HEK293 (cell line): ENCODE data around the gene BTN2A1.

Experiments
- CTCF ChIA-PET: fragments of 350-600 bp; formaldehyde crosslinking; extraction: SDS; loops from one replicate; lab custom pipeline; 2021; ENCODE audit warnings: antibody characterized with exemption; lab: Yijun Ruan, JAX
- POLR2A ChIA-PET: fragments of 300-600 bp; formaldehyde crosslinking; extraction: SDS; loops from one replicate; lab custom pipeline; 2020; ENCODE audit warnings: antibody characterized with exemption, inconsistent platforms; lab: Yijun Ruan, JAX
- H3K27ac ChIP-seq: fragments of 200-500 bp; sonication (Bioruptor generic); 2 replicates; pipeline ENCODE4 v1.5.1; 2014; ENCODE audit warnings: low read depth, low read length, control low read depth, inconsistent platforms; ENCODE audit errors: extremely low read depth
- H3K36me3 ChIP-seq, 2 experiments: fragments of 200-500 bp in 1 of 2; sonication (Bioruptor generic) in 1 of 2; 1 replicate in 1 of 2; 2 replicates in 1 of 2; pipeline ENCODE4 v1.5.1; 2014 to 2017; ENCODE audit warnings: inconsistent platforms in 2 of 2, low read length in 2 of 2; ENCODE audit not compliant: control insufficient read depth in 2 of 2, insufficient read depth in 1 of 2
- H3K4me1 ChIP-seq: fragments of 200-500 bp; sonication (Bioruptor generic); 2 replicates; pipeline ENCODE4 v1.5.1; 2014; ENCODE audit warnings: mild to moderate bottlenecking, low read length, inconsistent platforms; ENCODE audit not compliant: control insufficient read depth, insufficient read depth
- H3K4me3 ChIP-seq: 2 replicates; pipeline ENCODE4 v1.5.1; 2011; ENCODE audit warnings: low read depth, mild to moderate bottlenecking, control low read depth, low read length, moderate library complexity
- H3K9me3 ChIP-seq: fragments of 200-500 bp; sonication (Bioruptor generic); 2 replicates; pipeline ENCODE4 v1.5.1; 2014; ENCODE audit warnings: low read depth, low read length, inconsistent platforms; ENCODE audit not compliant: control insufficient read depth, insufficient read depth
- BCL11A ChIP-seq: fragments of 450-650 bp; formaldehyde crosslinking; IDR thresholded peaks from 2 replicates; pipeline ENCODE4 v1.5.1; 2016; ENCODE audit warnings: low read depth, missing biosample characterization, missing genetic modification characterization
- HOXA7 ChIP-seq: sonication (generic); formaldehyde crosslinking; IDR thresholded peaks from 2 replicates; pipeline ENCODE4 v1.8.1; 2022; ENCODE audit warnings: missing genetic modification reagents, borderline replicate concordance
- OVOL3 ChIP-seq: fragments of 450-650 bp; formaldehyde crosslinking; IDR thresholded peaks from 2 replicates; pipeline ENCODE4 v1.5.1; 2016; ENCODE audit warnings: missing biosample characterization, missing genetic modification characterization
- PRDM1 ChIP-seq: fragments of 450-650 bp; formaldehyde crosslinking; IDR thresholded peaks from 2 replicates; pipeline ENCODE4; 2016; ENCODE audit warnings: missing biosample characterization, missing genetic modification characterization
- SALL2 ChIP-seq: fragments of 450-650 bp; formaldehyde crosslinking; IDR thresholded peaks from 2 replicates; pipeline ENCODE4 v1.5.0; 2017; ENCODE audit warnings: missing biosample characterization, mild to moderate bottlenecking, missing genetic modification characterization, borderline replicate concordance
- SP2 ChIP-seq: fragments of 450-650 bp; formaldehyde crosslinking; IDR thresholded peaks from 2 replicates; pipeline ENCODE4 v1.5.1; 2016; ENCODE audit warnings: missing biosample characterization, missing genetic modification characterization
- SP3 ChIP-seq: fragments of 450-650 bp; formaldehyde crosslinking; IDR thresholded peaks from 2 replicates; pipeline ENCODE4 v1.5.1; 2016; ENCODE audit warnings: missing biosample characterization, missing genetic modification characterization
- SP7 ChIP-seq: fragments of 450-650 bp; formaldehyde crosslinking; IDR thresholded peaks from 2 replicates; pipeline ENCODE4 v1.5.1; 2016; ENCODE audit warnings: missing biosample characterization, missing genetic modification characterization
- ZBTB17 ChIP-seq: fragments of 450-650 bp; formaldehyde crosslinking; IDR thresholded peaks from 2 replicates; pipeline ENCODE4 v1.5.1; 2016; ENCODE audit warnings: missing biosample characterization, missing genetic modification characterization
- ZBTB20 ChIP-seq: fragments of 450-650 bp; formaldehyde crosslinking; IDR thresholded peaks from 2 replicates; pipeline ENCODE4 v1.5.1; 2016; ENCODE audit warnings: missing biosample characterization, missing genetic modification characterization
- ZBTB48 ChIP-seq: fragments of 450-650 bp; formaldehyde crosslinking; IDR thresholded peaks from 2 replicates; pipeline ENCODE4 v1.5.1; 2016; ENCODE audit warnings: missing biosample characterization, missing genetic modification characterization
- ZFHX2 ChIP-seq: fragments of 450-650 bp; formaldehyde crosslinking; conservative IDR thresholded peaks from 2 replicates; pipeline ENCODE4 v1.5.1; 2016; ENCODE audit warnings: missing biosample characterization, missing genetic modification characterization
- ZNF133 ChIP-seq: fragments of 450-650 bp; formaldehyde crosslinking; IDR thresholded peaks from 2 replicates; pipeline ENCODE4 v1.5.1; 2016; ENCODE audit warnings: missing biosample characterization, missing genetic modification characterization
- ZNF174 ChIP-seq: fragments of 450-650 bp; formaldehyde crosslinking; IDR thresholded peaks from 2 replicates; pipeline ENCODE4 v1.5.0; 2017; ENCODE audit warnings: missing biosample characterization, mild to moderate bottlenecking, missing genetic modification characterization
- ZNF221 ChIP-seq: fragments of 450-650 bp; formaldehyde crosslinking; IDR thresholded peaks from 2 replicates; pipeline ENCODE4 v1.5.1; 2017; ENCODE audit warnings: missing biosample characterization, missing genetic modification characterization, borderline replicate concordance
- ZNF274 ChIP-seq, 2 experiments: fragments of 200-500 bp in 1 of 2; fragments of 450-650 bp in 1 of 2; sonication (Bioruptor generic) in 1 of 2; formaldehyde crosslinking in 1 of 2; IDR thresholded peaks; 2 replicates each; pipeline versions ENCODE4 v1.5.1 to v1.6.1; 2014 to 2016; ENCODE audit warnings: borderline replicate concordance in 1 of 2, inconsistent platforms in 1 of 2, low read length in 1 of 2, missing biosample characterization in 1 of 2, missing genetic modification characterization in 1 of 2
- ZNF366 ChIP-seq: fragments of 450-650 bp; formaldehyde crosslinking; conservative IDR thresholded peaks from 2 replicates; pipeline ENCODE4 v1.5.1; 2016; ENCODE audit warnings: missing biosample characterization, missing genetic modification characterization
- ZNF426 ChIP-seq: fragments of 450-650 bp; formaldehyde crosslinking; IDR thresholded peaks from 2 replicates; pipeline ENCODE4 v1.5.1; 2017; ENCODE audit warnings: missing biosample characterization, missing genetic modification characterization, mild to moderate bottlenecking, inconsistent platforms, moderate library complexity
- ZNF473 ChIP-seq: fragments of 450-650 bp; formaldehyde crosslinking; IDR thresholded peaks from 2 replicates; pipeline ENCODE4 v1.5.1; 2017; ENCODE audit warnings: missing biosample characterization, missing genetic modification characterization
- ZNF585B ChIP-seq: fragments of 450-650 bp; formaldehyde crosslinking; IDR thresholded peaks from 2 replicates; pipeline ENCODE4 v1.5.1; 2016; ENCODE audit warnings: missing biosample characterization, missing genetic modification characterization
- ZNF610 ChIP-seq: fragments of 450-650 bp; formaldehyde crosslinking; IDR thresholded peaks from 2 replicates; pipeline ENCODE4 v1.5.1; 2016; ENCODE audit warnings: missing biosample characterization, missing genetic modification characterization, borderline replicate concordance
- ZNF621 ChIP-seq: fragments of 450-650 bp; formaldehyde crosslinking; IDR thresholded peaks from 2 replicates; pipeline ENCODE4 v1.5.1; 2017; ENCODE audit warnings: missing biosample characterization, missing genetic modification characterization
- ZNF626 ChIP-seq: fragments of 450-650 bp; sonication (Bioruptor Pico); formaldehyde crosslinking; IDR thresholded peaks from 2 replicates; pipeline ENCODE4 v1.5.1; 2018; ENCODE audit warnings: missing biosample characterization, missing genetic modification characterization, inconsistent platforms
- ZNF654 ChIP-seq: fragments of 450-650 bp; formaldehyde crosslinking; IDR thresholded peaks from 2 replicates; pipeline ENCODE4 v1.5.1; 2016; ENCODE audit warnings: low read depth, missing biosample characterization, missing genetic modification characterization
- ZNF660 ChIP-seq: fragments of 450-650 bp; IDR thresholded peaks from 2 replicates; pipeline ENCODE4 v1.5.1; 2018; ENCODE audit warnings: missing biosample characterization, mild to moderate bottlenecking, missing genetic modification characterization
- ZNF670 ChIP-seq: fragments of 450-650 bp; formaldehyde crosslinking; IDR thresholded peaks from 2 replicates; pipeline ENCODE4 v1.5.1; 2016; ENCODE audit warnings: missing biosample characterization, missing genetic modification characterization, low read depth
- ZNF776 ChIP-seq: fragments of 450-650 bp; formaldehyde crosslinking; IDR thresholded peaks from 2 replicates; pipeline ENCODE4 v1.5.0; 2017; ENCODE audit warnings: missing biosample characterization, missing genetic modification characterization, borderline replicate concordance
- ZNF777 ChIP-seq: fragments of 450-650 bp; formaldehyde crosslinking; IDR thresholded peaks from 2 replicates; pipeline ENCODE4 v1.5.1; 2017; ENCODE audit warnings: missing biosample characterization, missing genetic modification characterization, borderline replicate concordance
- ZXDB ChIP-seq: fragments of 450-650 bp; formaldehyde crosslinking; IDR thresholded peaks from 2 replicates; pipeline ENCODE4 v1.5.1; 2016; ENCODE audit warnings: missing biosample characterization, missing genetic modification characterization
- TF ChIP-seq, protein P1 (sequence below): fragments of 450-650 bp; formaldehyde crosslinking; IDR thresholded peaks from 2 replicates; pipeline ENCODE4 v1.5.1; 2016; ENCODE audit warnings: missing biosample characterization, missing genetic modification characterization
- TF ChIP-seq, protein P2 (sequence below): fragments of 450-650 bp; formaldehyde crosslinking; IDR thresholded peaks from 2 replicates; pipeline ENCODE4 v1.5.1; 2016; ENCODE audit warnings: missing biosample characterization, missing genetic modification characterization
- TF ChIP-seq, protein P3 (sequence below): fragments of 450-650 bp; formaldehyde crosslinking; IDR thresholded peaks from 2 replicates; pipeline ENCODE4 v1.5.1; 2016; ENCODE audit warnings: missing biosample characterization, missing genetic modification characterization

BTN2A1 gene

DNA sequence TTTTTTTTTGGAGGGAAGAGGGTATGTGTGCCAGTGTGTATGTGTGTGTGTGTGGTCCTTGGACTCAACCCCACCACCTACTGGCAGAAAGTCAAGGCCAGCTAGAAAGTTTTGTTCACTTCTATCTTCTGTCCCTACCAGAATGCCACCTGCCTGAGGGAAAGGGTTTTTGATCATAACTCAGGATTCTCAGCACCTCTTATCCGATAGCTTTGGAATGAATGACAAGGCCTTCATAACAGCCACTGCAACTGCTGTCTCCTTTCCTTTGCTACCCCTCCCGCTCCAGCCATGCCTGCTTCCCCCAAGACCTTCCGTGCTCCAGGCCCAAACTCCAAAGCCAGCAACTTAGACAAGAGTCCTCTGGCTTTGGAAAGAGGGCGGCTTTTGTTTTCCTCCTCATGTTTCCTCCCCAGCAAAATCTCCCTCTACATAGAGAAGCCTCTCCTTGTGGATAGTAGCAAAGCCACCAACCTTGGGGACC is 37.0 kb upstream of the BTN2A1 start (continued):
- TF ChIP-seq ZNF274 (IDR thresholded peaks at IDR 0.05; ENCODE audit: low read length): no peak
- no peak for TF ChIP-seq ZNF274 (tag by site-specific recombination; IDR thresholded peaks at IDR 0.05; ENCODE audit: borderline replicate concordance)
- no peak for TF ChIP-seq HOXA7 (CRISPR knock-in tag)
- TF ChIP-seq BCL11A: no peak
- no peak for TF ChIP-seq ZNF473 (tag by site-specific recombination)
- no peak for TF ChIP-seq SP3
- TF ChIP-seq ZNF626 (tag by site-specific recombination): no peak
- peak; percentile 65 for TF ChIP-seq PRDM1 (tag by site-specific recombination)
- 0 out of 2 replicates have a peak, but pooled peaks have one; percentile 17 for TF ChIP-seq ZBTB48 (tag by site-specific recombination)
- TF ChIP-seq ZNF621 (tag by site-specific recombination): no peak
- no peak for TF ChIP-seq ZNF660 (tag by site-specific recombination)
- TF ChIP-seq, protein P1, sequence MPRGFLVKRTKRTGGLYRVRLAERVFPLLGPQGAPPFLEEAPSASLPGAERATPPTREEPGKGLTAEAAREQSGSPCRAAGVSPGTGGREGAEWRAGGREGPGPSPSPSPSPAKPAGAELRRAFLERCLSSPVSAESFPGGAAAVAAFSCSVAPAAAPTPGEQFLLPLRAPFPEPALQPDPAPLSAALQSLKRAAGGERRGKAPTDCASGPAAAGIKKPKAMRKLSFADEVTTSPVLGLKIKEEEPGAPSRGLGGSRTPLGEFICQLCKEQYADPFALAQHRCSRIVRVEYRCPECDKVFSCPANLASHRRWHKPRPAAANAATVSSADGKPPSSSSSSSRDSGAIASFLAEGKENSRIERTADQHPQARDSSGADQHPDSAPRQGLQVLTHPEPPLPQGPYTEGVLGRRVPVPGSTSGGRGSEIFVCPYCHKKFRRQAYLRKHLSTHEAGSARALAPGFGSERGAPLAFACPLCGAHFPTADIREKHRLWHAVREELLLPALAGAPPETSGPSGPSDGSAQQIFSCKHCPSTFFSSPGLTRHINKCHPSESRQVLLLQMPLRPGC (tag by site-specific recombination): no peak
- no peak for TF ChIP-seq ZNF221 (tag by site-specific recombination)
- TF ChIP-seq, protein P2, sequence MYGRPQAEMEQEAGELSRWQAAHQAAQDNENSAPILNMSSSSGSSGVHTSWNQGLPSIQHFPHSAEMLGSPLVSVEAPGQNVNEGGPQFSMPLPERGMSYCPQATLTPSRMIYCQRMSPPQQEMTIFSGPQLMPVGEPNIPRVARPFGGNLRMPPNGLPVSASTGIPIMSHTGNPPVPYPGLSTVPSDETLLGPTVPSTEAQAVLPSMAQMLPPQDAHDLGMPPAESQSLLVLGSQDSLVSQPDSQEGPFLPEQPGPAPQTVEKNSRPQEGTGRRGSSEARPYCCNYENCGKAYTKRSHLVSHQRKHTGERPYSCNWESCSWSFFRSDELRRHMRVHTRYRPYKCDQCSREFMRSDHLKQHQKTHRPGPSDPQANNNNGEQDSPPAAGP (tag by site-specific recombination): no peak
- TF ChIP-seq, protein P3, sequence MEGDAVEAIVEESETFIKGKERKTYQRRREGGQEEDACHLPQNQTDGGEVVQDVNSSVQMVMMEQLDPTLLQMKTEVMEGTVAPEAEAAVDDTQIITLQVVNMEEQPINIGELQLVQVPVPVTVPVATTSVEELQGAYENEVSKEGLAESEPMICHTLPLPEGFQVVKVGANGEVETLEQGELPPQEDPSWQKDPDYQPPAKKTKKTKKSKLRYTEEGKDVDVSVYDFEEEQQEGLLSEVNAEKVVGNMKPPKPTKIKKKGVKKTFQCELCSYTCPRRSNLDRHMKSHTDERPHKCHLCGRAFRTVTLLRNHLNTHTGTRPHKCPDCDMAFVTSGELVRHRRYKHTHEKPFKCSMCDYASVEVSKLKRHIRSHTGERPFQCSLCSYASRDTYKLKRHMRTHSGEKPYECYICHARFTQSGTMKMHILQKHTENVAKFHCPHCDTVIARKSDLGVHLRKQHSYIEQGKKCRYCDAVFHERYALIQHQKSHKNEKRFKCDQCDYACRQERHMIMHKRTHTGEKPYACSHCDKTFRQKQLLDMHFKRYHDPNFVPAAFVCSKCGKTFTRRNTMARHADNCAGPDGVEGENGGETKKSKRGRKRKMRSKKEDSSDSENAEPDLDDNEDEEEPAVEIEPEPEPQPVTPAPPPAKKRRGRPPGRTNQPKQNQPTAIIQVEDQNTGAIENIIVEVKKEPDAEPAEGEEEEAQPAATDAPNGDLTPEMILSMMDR (tag by site-specific recombination): peak; percentile 67; the same call in 1 of the 2 replicates
- TF ChIP-seq ZFHX2 (tag by site-specific recombination): no peak
- TF ChIP-seq ZBTB17 (tag by site-specific recombination): peak; percentile 15; the same call in 1 of the 2 replicates
- peak; percentile 35 for TF ChIP-seq ZNF654 (tag by site-specific recombination)
- 0 out of 2 replicates have a peak, but pooled peaks have one; percentile 16 for TF ChIP-seq SP7
- TF ChIP-seq ZNF133 (tag by site-specific recombination): no peak
- TF ChIP-seq ZNF426: no peak
- TF ChIP-seq SALL2 (tag by site-specific recombination): no peak

DNA sequence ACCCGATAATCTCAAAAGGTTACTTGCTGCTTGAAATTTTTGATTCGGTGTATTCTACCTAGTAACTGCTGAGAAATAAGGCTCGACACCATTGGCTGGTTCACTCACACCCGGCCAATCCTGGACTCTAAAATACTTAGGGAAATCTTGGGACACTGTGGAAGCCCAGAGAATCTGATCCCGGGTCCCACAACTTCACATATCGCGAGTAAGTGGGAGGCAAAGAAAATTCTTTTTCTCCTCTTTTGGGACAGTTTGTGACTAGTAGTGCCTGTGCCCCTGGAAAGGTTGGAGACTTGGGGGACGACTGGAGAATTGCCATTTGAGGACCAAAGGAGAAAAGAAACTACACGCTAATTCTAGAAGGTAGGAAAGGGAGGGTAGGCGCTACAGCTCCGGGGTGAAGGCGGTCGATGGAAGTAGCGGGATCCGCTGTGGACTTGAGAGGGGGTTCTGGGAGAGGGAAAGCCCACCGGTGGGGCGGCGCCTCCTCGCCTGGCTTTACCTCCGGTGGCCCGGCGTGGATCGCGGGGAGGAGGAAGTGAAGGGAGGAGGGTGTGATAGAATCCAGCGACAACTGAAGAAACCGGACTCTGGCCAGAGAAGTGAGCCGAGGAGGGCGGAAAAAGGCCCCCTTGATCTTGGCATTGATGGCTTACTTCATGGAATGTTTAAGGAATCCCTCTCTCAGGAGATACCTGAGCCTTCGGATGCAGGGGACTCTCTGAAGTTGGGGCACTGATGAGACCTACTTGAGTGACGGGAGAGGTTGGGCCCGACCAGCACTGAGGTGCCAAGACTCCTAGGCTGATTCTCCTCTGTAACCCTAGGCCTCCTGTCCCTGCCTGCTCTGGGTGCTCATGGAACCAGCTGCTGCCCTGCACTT is 36.3 kb upstream of the BTN2A1 start:
- no peaks in the 10 kb centered on the region for H3K4me1 ChIP-seq
- ChIA-PET POLR2A (no interaction called here), CTCF (interaction anchor here (0.7 to 4.2 kb wide), 2 partner anchors 80 to 87 kb away, joined by 3 to 25 read pairs; no protein-coding TSS in a partner anchor)
- H3K36me3 ChIP-seq: peaks cover 9 to 30% of the 10 kb centered on the region in 2 experiments
- peak overlapping the region; percentile 80 for H3K4me3 ChIP-seq
- no peaks in the 10 kb centered on the region for H3K9me3 ChIP-seq
- H3K27ac ChIP-seq: peak overlapping the region; percentile 63; the same call in 1 of the 2 replicates
- TF ChIP-seq ZNF610: 0 out of 2 replicates have a peak, but pooled peaks have one; percentile 24
- TF ChIP-seq ZNF174: no peak
- TF ChIP-seq SP2 (tag by site-specific recombination): peak; percentile 73
- peak; percentile 49 for TF ChIP-seq ZNF366 (tag by site-specific recombination)
- peak; percentile 64 for TF ChIP-seq SP3
- TF ChIP-seq ZNF777: no peak
- no peak for TF ChIP-seq ZNF670 (tag by site-specific recombination)
- TF ChIP-seq PRDM1 (tag by site-specific recombination): peak; percentile 94
- TF ChIP-seq ZNF776 (tag by site-specific recombination): no peak
- TF ChIP-seq ZBTB20 (tag by site-specific recombination): peak; percentile 91
- no peak for TF ChIP-seq ZNF221 (tag by site-specific recombination)
- no peak for TF ChIP-seq SALL2 (tag by site-specific recombination)
- 0 out of 2 replicates have a peak, but pooled peaks have one; percentile 43 for TF ChIP-seq ZNF660 (tag by site-specific recombination)
- no peak for TF ChIP-seq ZNF585B (tag by site-specific recombination)
- TF ChIP-seq ZBTB17 (tag by site-specific recombination): peak; percentile 53
- no peak for TF ChIP-seq OVOL3 (tag by site-specific recombination)
- peak; percentile 30; the same call in 1 of the 2 replicates for TF ChIP-seq ZXDB (tag by site-specific recombination)
